HepG2 (cell line): ENCODE measurements around the gene PEF1. TPM values are rescaled to one million over a fixed set of nuclear protein-coding genes. Genes with fewer than 3 reads are reported as not detected.
A peak's percentile ranks its signal among the peaks of the same experiment; 100 is the strongest.

Experiments
- ARNT ChIP-seq: fragments of 450-650 bp; IDR thresholded peaks from 2 replicates; pipeline ENCODE4 v1.6.1; 2017
- CENPT ChIP-seq: sonication (generic); formaldehyde crosslinking; IDR thresholded peaks from 2 replicates; pipeline ENCODE4 v1.8.0; 2022; ENCODE audit warnings: low read depth, mild to moderate bottlenecking, moderate library complexity, missing genetic modification reagents
- HDAC6 ChIP-seq: fragments of 200-600 bp; sonication (generic); IDR thresholded peaks from 2 replicates; pipeline ENCODE4 v1.7.0; 2017; ENCODE audit warnings: mild to moderate bottlenecking, antibody characterized with exemption, low read length, low read depth
- HNRNPL ChIP-seq: fragments of 200-400 bp; formaldehyde crosslinking; IDR thresholded peaks from 2 replicates; pipeline ENCODE4 v1.6.1; 2017; ENCODE audit warnings: mild to moderate bottlenecking, low read depth, low read length
- HOMEZ ChIP-seq: IDR thresholded peaks from 2 replicates; pipeline ENCODE4 v1.6.1; 2016; ENCODE audit warnings: low read depth
- ISL2 ChIP-seq: sonication (generic); formaldehyde crosslinking; IDR thresholded peaks from 2 replicates; pipeline ENCODE4 v1.5.0; 2020; ENCODE audit warnings: missing genetic modification reagents
- MAFK ChIP-seq, 2 experiments: IDR thresholded peaks in 1 of 2; conservative IDR thresholded peaks in 1 of 2; 2 replicates each; pipeline ENCODE4 v1.6.1; 2011; ENCODE audit warnings: improper control_type of control experiment in 2 of 2, low read length in 2 of 2
- MED13 ChIP-seq: sonication (generic); formaldehyde crosslinking; IDR thresholded peaks from 2 replicates; pipeline ENCODE4 v1.5.0; 2020; ENCODE audit warnings: missing genetic modification reagents
- NR0B2 ChIP-seq: sonication (generic); formaldehyde crosslinking; IDR thresholded peaks from 2 replicates; pipeline ENCODE4 v1.4.0; 2020; ENCODE audit warnings: mild to moderate bottlenecking, missing genetic modification reagents
- NR2C2 ChIP-seq: sonication (generic); formaldehyde crosslinking; IDR thresholded peaks from 2 replicates; pipeline ENCODE4 v1.4.0; 2020; ENCODE audit warnings: missing genetic modification reagents, mild to moderate bottlenecking, moderate library complexity, borderline replicate concordance
- NRL ChIP-seq: sonication (generic); formaldehyde crosslinking; IDR thresholded peaks from 2 replicates; pipeline ENCODE4 v1.5.0; 2020; ENCODE audit warnings: missing genetic modification reagents, mild to moderate bottlenecking, moderate library complexity, borderline replicate concordance
- PPARG ChIP-seq: conservative IDR thresholded peaks from 2 replicates; pipeline ENCODE4 v1.6.1; 2016; ENCODE audit warnings: missing biosample characterization, missing genetic modification reagents
- SIN3A ChIP-seq: IDR thresholded peaks from 2 replicates; pipeline ENCODE4 v1.6.1; 2011; ENCODE audit warnings: low read depth, mild to moderate bottlenecking, control low read depth, low read length, borderline replicate concordance
- SNAPC2 ChIP-seq: sonication (generic); formaldehyde crosslinking; IDR thresholded peaks from 2 replicates; pipeline ENCODE4 v1.8.1; 2022; ENCODE audit warnings: mild to moderate bottlenecking, missing genetic modification reagents
- SP1 ChIP-seq, 2 experiments: fragments of 450-650 bp in 1 of 2; sonication (generic) in 1 of 2; formaldehyde crosslinking in 1 of 2; IDR thresholded peaks; 2 replicates each; pipeline versions ENCODE4 v1.4.0 to v1.6.1; 2016 to 2020; ENCODE audit warnings: missing genetic modification reagents in 1 of 2
- SRF ChIP-seq: IDR thresholded peaks from 2 replicates; pipeline ENCODE4 v1.6.1; 2011; ENCODE audit warnings: mild to moderate bottlenecking, low read depth, low read length, moderate library complexity
- XBP1 ChIP-seq: sonication (generic); formaldehyde crosslinking; IDR thresholded peaks from 2 replicates; pipeline ENCODE4 v1.5.0; 2020; ENCODE audit warnings: missing genetic modification reagents
- ZBTB39 ChIP-seq: sonication (generic); formaldehyde crosslinking; IDR thresholded peaks from 2 replicates; pipeline ENCODE4 v1.5.0; 2020; ENCODE audit warnings: missing genetic modification reagents
- ZNF276 ChIP-seq: sonication (generic); formaldehyde crosslinking; IDR thresholded peaks from 2 replicates; pipeline ENCODE4 v1.4.0; 2020; ENCODE audit warnings: mild to moderate bottlenecking, low read depth, missing genetic modification reagents
- ZNF513 ChIP-seq: sonication (generic); formaldehyde crosslinking; conservative IDR thresholded peaks from 2 replicates; pipeline ENCODE4 v1.5.0; 2020; ENCODE audit warnings: missing genetic modification reagents
- ZNF564 ChIP-seq: sonication (generic); formaldehyde crosslinking; IDR thresholded peaks from 2 replicates; pipeline ENCODE4 v1.8.1; 2023; ENCODE audit warnings: mild to moderate bottlenecking, missing genetic modification reagents
- ZNF784 ChIP-seq: sonication (generic); formaldehyde crosslinking; IDR thresholded peaks from 2 replicates; pipeline ENCODE4 v1.5.1; 2020; ENCODE audit warnings: missing genetic modification reagents, mild to moderate bottlenecking, borderline replicate concordance
- polyA plus RNA-seq, 8 experiments: library from polyadenylated mRNA; depleted of rRNA in 3 of 8; stranded (reverse) in 7 of 8; unstranded in 1 of 8; fragments of >200 nt; fragmentation: Illumina TruSeq in 4 of 8; extraction: Trizol in 4 of 8; gene quantifications; 2 replicates each; pipeline versions ENCODE4 v1.2.1 to v1.2.3, GENCODE V29; 2011 to 2016; ENCODE audit warnings: low read depth in 4 of 8, missing spikeins in 1 of 8, mixed read lengths in 1 of 8; ENCODE audit not compliant: insufficient read depth in 1 of 8
- total RNA-seq, 5 experiments: library from RNA; depleted of rRNA; stranded (reverse); fragments of >200 nt; fragmentation: Illumina TruSeq; extraction: Trizol; gene quantifications; 2 replicates each; pipeline ENCODE4 v1.2.3, GENCODE V29; 2016; ENCODE audit warnings: low read depth in 1 of 5

PEF1 gene
- total and polyA plus RNA-seq, 2 of the 13 experiments (the other 11 are each of a cell fraction or from before 2014, with no cell fraction given), result 57.1 to 57.8 TPM

- TF ChIP-seq NR2C2 (CRISPR knock-in tag) (no peak), HNRNPL (peak; percentile 99), HDAC6 (no peak), ISL2 (no peak), ZNF784 (CRISPR knock-in tag) (no peak), SIN3A (no peak), ZBTB39 (CRISPR knock-in tag) (no peak), ARNT (no peak), SP1 (IDR thresholded peaks at IDR 0.05) (no peak), SP1 (CRISPR knock-in tag; IDR thresholded peaks at IDR 0.05) (no peak), SRF (no peak), PPARG (CRISPR knock-in tag) (0 out of 2 replicates have a peak, but pooled peaks have one; percentile 19), MAFK (conservative IDR thresholded peaks at IDR 0.05 in 1 of 2, IDR thresholded peaks at IDR 0.05 in 1 of 2; ENCODE audit: low read length in 2 of 2) (peak; percentile 74 to 78), NR0B2 (no peak), ZNF564 (CRISPR knock-in tag) (no peak), XBP1 (CRISPR knock-in tag) (no peak), NRL (CRISPR knock-in tag) (0 out of 2 replicates have a peak, but pooled peaks have one; percentile 19), CENPT (no peak), MED13 (no peak), SNAPC2 (CRISPR knock-in tag) (no peak), HOMEZ (CRISPR knock-in tag) (no peak), ZNF513 (CRISPR knock-in tag) (no peak), ZNF276 (CRISPR knock-in tag) (no peak)
These were observed 56.8 kb downstream of the PEF1 start (continued) for GRCh38 chr1:31587720-31588423.
